Dedifferentiated amniotic fluid mesenchymal stem cell (primary cell): ENCODE data around the gene ACVR1.

Experiments
- DNase-seq: peaks from one replicate; pipeline ENCODE4 v3.0.0-alpha.2; 2016; ENCODE audit errors: extremely low spot score

The ACVR1 gene

DNA sequence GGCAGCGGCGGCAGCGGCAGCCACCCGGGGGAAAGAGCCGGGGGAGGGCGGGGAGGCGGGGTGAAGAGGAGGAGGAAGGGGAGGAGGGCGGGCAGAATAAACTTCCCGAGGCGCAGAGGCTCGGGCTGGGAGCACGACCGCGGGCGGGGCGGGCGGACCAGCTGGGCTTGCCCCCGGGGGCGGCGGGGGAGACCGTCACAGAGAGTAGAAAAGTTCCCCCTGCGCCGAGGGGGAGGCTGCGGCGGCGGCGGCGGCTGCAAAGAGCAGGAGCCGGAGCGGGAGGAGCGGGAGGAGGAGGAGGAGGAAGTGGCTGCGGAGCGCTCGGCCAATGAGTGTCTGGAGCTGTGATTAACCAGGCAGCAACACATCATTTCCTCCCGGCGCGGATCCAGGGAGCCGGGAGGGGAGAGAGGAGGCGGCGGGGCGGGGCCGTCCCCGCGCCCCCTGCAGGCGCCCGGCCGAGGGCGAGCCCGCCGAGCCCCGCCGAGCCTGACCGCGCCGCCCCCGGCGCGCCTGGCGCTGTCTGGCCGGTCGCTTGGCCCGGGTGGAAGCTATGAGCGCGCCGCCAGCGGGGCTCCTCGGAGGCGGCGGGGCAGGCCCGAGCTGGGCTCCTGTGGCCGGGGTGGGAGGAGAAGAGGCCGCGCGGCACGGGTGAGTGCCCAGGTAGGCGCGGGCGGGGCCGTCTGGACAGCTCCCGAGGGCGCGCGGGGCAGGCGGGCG is at the start of gene ACVR1:
TSS of gene ACVR1 (minus strand) at position 265 of the 720 bp plus-strand sequence. CDS start 76,837 bp downstream, outside the sequence.
- peak; percentile 97 for DNase-seq

DNA sequence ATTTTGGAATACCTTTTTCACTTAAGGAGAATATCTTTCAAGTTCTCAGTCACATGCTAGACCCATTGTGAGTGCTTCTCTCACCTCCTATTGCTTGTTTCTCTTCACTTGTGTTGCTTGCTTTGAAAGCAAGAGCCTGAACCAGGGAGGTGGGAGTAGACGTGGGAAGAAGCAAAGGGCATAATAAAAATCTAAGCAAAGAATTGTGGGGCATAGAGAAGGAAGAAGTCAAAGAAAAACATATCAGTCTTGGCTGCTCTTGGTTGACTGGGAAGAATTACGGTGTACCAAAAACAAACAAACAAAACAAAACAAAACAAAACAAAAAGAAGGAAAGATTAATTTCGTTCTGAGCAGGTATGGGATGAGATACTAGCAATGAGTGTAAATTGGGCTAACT is 48.9 kb upstream of the ACVR1 start:
- DNase-seq = no peak

DNA sequence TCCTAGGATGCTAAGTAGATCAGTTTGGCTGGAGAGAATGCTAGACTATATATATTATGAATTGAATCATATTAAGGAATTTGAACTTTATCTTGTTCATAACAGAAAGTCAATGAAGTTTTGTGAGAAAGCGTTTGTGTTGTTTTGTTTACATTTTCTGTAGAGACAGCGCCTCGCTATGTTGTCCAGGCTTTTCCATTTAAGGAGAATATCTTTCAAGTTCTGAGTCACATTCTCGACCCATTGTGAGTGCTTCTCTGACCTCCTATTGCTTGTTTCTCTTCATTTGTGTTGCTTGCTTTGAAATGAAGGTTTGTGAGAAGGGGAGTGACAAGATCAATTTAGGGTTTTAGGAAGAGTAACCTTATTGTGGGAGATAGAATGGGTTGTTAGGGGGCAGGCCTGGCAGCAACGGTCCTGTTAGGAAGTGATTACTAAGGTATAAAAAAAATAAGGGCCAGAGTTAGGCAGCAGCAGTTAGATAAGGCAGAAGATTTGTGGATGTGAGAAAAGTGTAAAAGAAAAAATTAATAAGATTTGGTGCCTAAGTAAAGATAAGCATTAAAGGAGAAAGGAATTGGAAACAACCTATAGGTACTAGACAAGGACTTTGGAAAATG is 47.6 kb upstream of the ACVR1 start:
- DNase-seq = no peak

DNA sequence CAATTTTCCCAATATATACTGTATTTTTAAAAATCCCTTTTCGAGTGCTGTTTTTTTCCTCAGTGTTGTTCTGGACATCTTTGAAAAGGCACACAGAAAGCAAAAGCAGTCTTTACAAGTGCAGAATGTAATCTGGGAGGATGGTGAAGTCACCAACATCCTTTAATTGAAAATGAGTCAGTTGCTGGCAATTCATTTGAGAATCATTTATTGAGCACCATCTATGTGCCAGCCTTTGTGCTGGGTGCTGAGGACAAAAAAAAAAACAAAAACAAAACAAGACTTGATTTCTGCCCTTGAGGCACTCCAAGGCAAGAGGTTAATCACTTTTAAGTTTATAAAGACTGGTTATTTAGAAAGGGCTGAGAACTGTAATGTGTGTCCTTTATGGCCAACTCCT is 46.7 kb upstream of the ACVR1 start:
- DNase-seq = no peak

DNA sequence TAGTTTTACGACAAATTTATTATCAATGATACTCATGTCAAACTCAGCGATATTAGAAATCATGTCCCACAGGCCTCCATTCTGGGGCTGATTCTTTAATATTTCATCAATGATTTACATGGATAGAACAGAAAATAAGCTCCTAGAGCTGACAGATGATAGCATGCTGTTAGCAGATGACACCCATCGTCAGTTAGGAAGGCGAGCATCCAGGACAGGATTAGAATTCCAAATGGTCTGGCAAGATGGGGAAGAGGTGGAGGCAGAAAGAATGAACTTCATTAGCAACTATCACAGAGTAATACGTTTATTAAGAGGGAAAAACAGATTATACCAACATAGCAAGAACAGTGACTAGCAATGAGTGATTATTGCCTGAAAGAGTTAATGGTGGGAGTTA is 46.2 kb upstream of the ACVR1 start:
- no peak for DNase-seq

DNA sequence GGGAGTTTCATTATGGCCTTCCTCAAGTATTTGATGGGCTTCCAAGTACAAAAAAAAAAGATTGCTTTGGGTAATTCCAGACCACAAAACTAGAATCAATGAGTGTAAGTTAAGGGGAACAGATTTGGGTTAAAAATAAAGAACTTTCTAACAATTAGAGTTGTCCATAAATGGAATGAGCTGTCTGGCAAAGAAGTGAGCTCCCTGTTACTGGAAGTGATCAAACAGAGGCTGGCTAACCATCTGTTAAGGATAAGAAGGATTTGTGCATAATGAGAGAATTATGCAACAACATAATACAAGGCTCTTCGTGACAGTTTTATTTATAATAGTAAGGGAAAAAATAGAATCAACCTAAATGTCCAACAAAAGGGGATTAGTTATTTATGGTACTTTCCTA is 44.6 kb upstream of the ACVR1 start:
- DNase-seq = no peak

DNA sequence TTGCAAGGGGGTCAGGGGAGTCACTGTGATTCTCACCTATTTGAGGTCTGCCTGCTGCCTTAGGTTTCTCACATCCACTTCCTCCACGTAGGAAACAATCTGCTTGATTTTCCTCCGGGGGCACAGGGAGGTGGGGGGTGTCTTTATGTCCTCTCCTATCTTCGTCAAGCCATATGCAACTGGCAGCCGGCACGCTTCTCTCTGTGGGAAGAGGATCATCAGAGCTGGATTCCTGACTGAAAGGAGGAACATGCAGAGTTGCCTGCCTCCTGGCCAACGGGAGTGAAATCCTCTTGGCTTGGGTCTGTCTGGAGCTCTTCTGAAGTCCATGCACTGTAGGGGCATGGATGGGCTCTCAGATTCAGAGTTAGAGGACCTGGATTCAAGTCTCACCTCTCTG is 43.1 kb upstream of the ACVR1 start:
- DNase-seq = no peak

DNA sequence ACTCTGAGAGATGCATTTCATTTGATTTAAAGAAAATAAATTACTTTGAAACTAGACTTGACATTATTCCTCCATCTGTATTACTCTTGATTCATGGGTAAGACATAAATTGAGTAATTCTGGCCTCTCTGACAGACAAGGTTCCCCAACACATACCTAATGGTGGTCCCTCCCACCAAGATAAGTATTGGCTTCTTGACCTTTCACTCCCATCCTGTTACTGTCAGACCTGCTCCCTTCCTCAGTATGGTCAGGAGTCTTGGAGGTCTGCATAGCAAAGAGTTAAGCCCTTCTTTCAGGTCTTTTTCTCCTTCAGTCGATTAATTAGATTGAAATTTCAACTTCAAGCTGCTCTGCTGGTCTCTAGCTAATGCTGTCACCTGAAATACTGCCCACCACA is 42.2 kb upstream of the ACVR1 start:
- DNase-seq = no peak

DNA sequence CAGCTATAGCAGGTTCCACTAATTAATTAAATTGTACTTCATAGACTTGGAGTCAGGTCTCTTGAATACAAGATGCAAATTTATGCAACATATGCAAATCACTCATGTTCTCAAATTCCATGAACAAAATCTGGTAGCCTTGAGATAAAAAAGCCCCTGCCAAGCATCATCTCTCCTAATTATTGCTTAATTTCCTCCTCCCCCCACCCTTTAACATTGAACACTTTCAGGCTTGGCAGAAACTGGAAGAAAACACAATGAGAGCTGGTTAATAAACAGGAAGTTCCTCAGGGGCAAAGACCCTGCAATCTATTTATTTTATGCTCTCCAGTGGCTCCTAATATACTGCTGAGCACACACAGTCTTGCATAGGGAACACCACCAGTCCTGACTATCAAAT is 35.6 kb upstream of the ACVR1 start:
- no peak for DNase-seq

DNA sequence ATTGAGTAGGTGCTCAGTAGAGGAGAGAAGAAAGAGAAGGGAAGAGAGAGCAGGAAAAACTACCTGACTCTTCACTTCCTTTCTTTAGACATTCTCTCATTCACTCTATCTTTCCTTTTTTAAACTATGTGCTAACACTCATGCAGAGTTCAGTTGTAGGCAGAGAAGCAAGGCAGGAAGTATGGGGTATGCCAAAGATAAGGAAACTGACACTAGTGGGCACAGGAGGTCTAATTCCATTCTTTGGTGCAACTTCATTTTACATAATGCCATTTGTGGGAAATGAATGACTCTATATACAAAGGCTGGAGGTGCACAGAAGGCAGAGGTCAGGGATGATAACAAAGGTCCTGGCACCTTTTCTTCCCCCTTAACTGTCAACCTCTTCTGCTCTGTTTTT is 35.1 kb upstream of the ACVR1 start:
- DNase-seq = no peak

DNA sequence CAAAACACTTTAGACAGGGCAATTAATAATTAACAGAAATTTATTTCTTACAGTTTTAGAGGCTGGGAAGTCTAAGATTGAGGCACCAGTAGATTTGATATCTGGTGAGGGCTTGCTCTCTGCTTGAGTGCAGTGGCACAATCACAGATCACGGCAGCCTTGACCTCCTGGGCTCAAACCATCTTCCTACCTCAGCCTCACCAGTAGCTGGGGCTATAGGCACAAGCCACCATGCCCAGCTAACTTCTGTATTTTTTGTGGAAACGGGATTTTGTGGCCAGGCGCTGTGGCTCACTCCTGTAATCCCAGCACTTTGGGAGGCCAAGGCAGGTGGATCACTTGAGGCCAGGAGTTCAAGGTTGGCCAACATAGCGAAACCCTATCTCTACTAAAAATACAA is 29.0 kb upstream of the ACVR1 start:
- DNase-seq = no peak

DNA sequence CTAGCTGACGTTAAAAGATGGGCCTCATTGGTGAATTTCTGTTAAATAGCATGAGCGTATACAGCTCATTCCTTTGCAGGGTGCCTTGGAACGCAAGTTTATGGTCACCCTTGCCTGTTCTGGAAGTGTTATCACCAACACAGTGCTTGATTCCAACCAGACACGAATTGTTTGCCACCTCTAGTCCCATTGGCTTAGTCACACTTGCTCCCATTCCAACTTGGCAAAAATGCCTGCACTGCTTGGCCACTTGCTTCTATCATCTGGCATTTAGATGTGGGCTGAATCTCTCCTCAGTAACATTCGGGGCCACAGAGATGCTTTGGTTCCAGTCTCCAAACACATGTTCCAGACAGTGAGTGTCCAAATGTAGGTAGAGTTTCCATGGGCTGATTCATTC is 27.5 kb upstream of the ACVR1 start:
- DNase-seq = no peak

DNA sequence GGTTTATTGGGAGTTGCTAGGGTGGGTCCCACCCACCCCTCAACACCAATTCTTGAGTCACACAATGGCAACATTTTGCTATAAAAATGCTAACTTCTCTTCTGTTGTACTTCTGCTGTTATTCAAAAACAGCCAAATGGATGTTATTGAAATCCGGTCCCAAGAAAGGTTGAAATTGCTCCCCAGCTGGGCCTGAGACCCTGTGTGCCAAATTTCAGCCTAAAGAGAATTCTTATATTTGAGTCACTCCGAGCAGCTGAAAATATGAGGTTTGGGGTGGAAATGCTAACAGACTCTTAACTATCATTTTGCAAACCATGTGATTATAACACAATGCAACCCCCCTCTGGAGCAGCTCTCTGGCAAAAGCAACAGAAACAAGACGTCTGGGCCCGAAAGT is 27.0 kb upstream of the ACVR1 start:
- no peak for DNase-seq

DNA sequence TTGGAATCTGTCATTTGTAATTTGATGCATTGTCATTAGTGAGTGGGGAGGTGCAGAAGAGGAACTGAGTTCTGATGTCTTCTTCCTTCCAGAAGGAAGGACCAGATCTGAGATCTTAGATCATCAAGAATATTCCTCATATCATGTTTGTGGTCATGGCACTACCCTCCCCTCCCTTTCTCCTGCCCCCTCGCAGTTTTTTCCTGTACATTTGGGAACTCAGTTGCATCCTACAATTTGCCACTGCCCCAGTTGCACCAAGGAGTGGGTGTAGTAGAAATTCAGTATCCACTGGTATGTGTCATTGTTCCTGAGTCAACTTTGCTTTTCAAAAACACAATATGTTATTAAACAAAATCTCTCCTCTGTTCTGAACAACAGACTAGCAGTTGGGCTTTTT is 26.6 kb upstream of the ACVR1 start:
- DNase-seq = no peak

DNA sequence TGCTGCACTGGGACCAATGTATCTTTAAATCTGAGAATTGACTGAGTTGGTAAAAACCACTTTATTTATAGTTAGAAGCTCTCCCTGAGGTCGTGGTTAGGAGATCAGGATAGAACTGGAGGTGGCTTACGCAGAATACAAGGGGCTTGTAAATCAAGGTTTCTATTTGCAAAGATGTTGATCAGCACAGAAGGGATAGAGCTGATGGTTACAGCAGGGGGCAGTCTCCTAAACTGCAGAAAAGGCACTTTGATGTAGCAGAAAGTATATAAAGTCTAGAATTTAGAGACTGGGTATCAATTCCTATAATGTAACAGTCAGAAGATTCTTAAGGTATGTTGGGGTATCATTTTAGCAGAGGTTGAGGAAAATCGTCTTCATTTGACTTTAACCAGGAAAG is 25.2 kb upstream of the ACVR1 start:
- DNase-seq = no peak

DNA sequence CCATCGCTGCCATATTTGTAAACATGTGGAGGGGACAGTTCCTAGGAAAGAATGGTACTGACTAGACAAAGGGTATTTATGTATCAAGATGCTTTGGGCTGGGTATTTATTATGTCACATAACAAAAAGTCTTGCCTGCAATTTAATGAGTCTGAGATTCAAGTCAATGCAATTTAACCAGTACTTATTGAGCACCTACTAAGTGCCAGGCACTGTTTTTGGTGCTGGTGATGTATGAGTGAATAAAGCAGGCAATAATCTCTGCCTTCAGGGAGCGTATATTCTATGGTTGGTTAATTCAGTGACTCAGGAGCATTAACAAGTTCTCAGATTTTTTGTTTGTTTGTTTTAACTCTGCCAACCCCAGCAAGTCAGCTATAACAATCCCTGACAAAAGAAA is 24.6 kb upstream of the ACVR1 start:
- DNase-seq = no peak

DNA sequence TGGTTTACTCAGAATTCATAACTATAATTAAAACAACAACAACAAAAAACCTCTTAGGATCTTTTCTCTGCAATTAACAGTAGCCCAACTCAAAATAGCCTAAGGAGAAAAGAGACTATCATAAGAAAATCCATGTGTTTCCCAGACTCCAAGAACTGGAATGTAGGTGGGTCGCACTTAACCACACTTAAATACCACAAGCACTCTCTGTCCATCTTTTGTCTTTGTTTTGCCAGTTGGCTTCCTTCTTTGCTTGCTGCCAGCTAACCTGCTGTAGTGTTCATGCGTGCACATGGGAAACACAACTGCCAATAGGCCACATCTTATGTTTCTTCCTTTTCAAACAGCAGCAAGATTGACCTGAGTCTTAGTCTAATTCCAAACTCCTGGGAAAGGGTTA is 24.1 kb upstream of the ACVR1 start:
- DNase-seq = no peak

DNA sequence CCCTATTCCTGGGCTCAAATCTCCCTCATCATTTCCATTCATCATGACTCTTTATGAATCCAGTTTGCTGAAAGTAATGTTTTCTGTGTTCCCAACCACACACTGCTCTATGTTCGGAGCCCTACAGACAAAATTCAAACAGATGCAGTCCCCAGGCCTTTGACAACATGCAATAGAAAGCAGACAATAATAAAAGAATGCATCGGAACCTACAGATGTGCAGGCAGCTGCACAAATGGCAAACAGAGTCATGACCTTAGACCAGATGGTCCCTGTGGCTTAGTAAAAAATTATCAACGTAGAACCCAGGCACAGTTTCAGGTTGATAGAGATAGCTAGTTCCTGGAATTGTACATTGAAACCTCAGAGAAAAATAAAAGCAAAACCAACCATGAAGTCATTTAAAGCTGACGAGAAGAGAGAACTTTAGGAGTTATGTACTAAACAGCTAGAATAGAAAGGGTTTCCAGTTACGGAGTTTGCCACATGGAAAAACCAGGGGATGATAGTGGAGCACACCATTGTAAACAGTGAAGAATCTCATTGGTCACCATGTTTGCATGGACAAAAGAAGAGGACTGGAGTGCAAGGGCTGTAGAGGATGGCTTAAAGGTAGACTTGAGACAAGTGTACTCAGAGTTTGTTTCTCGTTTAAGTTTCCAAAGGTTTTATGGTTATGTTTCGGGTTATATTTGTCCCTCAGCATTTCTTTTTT is 23.2 kb upstream of the ACVR1 start:
- no peak for DNase-seq

DNA sequence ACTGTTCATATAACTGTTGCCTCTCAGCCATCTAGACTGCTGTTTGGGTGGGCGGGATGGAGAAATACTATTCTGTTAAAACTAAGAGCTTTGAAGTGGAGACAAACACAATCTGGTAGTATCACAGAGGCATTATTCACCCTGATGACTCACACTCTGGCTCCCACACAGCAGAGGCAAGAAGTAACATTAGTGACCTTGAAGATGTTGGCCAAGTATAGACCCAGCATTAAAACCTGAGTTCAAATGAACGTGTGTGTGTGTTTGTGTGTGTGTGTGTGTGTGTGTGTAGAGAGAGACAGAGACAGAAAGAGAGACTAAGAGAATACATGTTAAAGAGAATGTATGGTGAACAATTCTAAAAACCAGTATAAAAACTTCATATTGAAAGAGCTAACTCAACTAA is 22.5 kb upstream of the ACVR1 start:
- DNase-seq = no peak

DNA sequence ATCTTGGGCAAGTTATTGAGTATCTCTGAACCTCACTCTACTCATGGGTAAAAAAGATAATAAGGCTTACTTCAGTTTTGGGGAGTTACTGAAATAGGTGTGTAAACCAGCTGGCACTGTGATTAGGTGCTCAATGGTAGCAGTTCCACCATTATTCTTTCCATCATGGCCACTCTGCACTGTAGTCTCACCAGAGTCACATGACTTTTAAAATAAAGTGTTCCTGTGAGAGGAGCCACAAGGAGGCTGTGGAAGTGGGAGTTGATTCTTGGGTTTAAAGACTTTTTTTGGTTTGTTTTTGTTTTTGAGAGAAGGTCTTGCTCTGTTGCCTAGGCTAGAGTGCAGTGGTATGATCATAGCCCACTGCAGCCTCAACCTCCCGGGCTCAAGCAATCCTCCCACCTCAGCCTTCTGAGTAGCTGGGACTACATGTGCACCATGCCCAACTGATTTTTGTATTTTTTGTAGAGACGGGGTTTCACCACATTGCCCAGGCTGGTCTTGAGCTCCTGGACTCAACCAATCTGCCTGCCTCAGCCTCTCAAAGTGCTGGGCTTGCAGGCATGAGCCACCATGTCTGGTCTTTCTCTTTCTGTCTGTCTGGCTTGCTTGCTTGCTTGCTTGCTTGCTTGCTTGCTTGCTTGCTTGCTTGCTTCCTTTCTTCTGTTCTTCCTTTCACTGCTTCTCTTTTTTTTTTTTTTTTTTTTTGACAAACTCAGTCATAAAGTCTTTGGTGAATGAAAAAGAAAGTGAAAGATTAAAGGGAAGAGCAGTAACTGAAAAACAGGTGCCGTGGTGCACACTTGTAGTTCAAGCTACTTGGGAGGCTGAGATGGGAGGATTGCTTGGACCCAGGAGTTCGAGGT is 21.2 kb upstream of the ACVR1 start:
- no peak for DNase-seq

DNA sequence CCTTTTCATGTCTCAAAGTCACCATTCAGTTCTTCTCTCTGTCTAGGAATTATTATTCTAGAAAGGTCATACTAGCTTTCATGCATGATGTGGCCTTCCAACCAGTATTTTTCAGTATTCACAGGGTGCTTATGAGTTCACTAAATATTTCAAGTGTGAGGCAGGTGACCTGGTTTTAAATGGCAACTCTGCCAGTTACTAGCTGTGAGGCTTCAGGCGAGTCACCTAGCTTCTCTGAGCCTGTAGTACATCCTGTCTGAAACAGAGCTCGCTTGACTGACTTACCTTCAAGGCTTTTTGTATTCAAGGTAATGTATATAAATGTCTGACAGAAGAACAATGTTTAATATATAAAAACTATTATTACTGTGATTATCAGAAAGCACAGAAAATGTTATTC is 19.4 kb upstream of the ACVR1 start:
- DNase-seq = no peak

DNA sequence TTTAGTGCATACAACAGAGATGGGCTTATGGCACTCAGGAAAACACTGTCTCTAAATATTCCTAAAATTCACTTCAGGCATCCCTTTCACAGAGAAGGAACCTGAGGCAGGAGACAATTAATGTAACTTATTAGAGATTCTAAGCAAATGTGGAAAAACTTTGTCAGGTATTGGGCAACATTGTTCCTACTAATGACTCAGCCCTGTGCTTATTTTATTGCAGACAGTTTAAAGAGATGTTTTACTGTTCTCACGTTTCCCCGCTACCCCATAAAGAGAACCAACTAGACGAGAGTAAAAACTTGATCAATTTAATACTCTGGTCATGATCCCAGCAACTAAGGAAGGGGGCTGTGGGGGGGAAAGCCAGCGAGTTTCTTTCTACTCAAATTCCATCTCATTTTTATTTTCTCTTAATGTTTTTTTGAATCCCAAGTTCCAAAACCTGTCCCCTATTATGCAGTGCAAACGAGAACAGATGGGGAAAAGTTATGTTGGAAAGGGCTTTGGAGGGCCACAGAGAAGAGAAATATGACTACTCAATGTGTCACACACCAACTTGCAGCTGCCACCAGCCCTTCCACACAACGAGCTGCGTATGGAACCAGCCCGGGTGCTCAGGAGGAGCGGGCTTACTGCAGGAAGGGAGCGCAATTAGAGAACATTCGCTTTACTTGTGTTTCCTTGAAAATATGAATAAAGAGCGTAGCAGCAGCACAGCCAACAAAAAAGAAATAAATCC is 18.7 kb upstream of the ACVR1 start:
- DNase-seq = no peak
